ENCODE measurements around the gene RFFL. TPM values are rescaled to one million over a fixed set of nuclear protein-coding genes. Genes with fewer than 3 reads are reported as not detected.

RFFL gene
- total RNA-seq, 1 experiment from 2014 or later, result 30.3 TPM

- no peaks in the 10 kb centered on the region for H3K36me3 Mint-ChIP-seq
- DNase-seq (ENCODE audit: low spot score), result no peak
- H3K4me1 Mint-ChIP-seq, result peaks cover 27% of the 10 kb centered on the region
- H3K4me3 Mint-ChIP-seq, result no peak overlapping the region
- no peaks in the 10 kb centered on the region for H3K9me3 Mint-ChIP-seq
- H3K27ac Mint-ChIP-seq, result no peak overlapping the region; the same call in 1 of the 2 replicates
- ChIA-PET POLR2A (no interaction called here), CTCF (interaction anchor here (1.1 kb wide), 1 partner anchor 12 kb away, joined by 4 read pairs; no protein-coding TSS in a partner anchor)
- no peaks in the 10 kb centered on the region for H3K27me3 Mint-ChIP-seq (ENCODE audit: low read depth)
- no peak for ATAC-seq
- TF ChIP-seq, protein P1, sequence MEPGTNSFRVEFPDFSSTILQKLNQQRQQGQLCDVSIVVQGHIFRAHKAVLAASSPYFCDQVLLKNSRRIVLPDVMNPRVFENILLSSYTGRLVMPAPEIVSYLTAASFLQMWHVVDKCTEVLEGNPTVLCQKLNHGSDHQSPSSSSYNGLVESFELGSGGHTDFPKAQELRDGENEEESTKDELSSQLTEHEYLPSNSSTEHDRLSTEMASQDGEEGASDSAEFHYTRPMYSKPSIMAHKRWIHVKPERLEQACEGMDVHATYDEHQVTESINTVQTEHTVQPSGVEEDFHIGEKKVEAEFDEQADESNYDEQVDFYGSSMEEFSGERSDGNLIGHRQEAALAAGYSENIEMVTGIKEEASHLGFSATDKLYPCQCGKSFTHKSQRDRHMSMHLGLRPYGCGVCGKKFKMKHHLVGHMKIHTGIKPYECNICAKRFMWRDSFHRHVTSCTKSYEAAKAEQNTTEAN (CRISPR knock-in tag; IDR thresholded peaks at IDR 0.05), result no peak
- no peak for TF ChIP-seq SMAD3 (CRISPR knock-in tag; IDR thresholded peaks at IDR 0.05; ENCODE audit: borderline replicate concordance)
- no peak for TF ChIP-seq CBFB (CRISPR knock-in tag; IDR thresholded peaks at IDR 0.05; ENCODE audit: low read depth)
- TF ChIP-seq, protein P2, sequence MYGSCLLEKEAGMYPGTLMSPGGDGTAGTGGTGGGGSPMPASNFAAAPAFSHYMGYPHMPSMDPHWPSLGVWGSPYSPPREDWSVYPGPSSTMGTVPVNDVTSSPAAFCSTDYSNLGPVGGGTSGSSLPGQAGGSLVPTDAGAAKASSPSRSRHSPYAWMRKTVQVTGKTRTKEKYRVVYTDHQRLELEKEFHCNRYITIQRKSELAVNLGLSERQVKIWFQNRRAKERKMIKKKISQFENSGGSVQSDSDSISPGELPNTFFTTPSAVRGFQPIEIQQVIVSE (CRISPR knock-in tag; IDR thresholded peaks at IDR 0.05; ENCODE audit: borderline replicate concordance), result no peak
- no peak for TF ChIP-seq ATF1 (CRISPR knock-in tag; IDR thresholded peaks at IDR 0.05)
- TF ChIP-seq, protein P3, sequence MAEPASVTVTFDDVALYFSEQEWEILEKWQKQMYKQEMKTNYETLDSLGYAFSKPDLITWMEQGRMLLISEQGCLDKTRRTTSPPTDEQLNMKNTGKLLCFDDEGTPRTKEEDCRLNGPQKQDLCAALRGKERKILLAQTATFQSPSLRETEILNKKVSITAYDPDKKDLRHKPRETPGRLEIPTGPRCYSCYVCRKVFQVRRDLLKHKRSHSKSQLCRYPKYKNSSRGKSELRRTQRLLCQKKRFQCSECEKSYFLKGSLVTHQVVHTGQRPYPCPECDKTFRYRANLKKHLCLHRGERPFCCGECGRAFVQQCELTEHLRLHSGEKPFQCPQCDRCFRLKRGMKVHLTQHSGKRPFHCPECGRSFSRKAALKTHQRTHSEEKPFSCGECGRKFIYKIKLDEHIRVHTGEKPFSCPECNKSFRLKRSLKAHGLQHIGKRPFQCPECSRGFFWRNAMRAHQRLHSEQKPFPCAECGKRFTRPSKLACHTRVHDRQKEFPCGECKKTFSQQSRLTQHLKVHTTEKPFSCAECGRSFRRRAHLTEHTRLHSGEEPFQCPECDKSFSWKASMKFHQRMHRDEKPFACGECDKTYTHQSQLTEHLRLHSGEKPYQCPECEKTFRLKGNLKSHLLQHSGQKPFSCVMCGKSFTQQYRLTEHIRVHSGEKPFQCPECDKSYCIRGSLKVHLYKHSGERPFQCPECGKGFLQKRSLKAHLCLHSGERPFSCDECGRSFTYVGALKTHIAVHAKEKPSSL (CRISPR knock-in tag; conservative IDR thresholded peaks at IDR 0.05), result no peak
- TF ChIP-seq SMAD4 (CRISPR knock-in tag; IDR thresholded peaks at IDR 0.05), result no peak
- TF ChIP-seq NFATC4 (CRISPR knock-in tag; IDR thresholded peaks at IDR 0.05), result no peak
- no peak for TF ChIP-seq NR3C1 (CRISPR knock-in tag; conservative IDR thresholded peaks at IDR 0.05; ENCODE audit: low read depth)
Observed at GRCh38 chr17:35069311-35069710, 5.8 kb upstream of the RFFL start.

DNA sequence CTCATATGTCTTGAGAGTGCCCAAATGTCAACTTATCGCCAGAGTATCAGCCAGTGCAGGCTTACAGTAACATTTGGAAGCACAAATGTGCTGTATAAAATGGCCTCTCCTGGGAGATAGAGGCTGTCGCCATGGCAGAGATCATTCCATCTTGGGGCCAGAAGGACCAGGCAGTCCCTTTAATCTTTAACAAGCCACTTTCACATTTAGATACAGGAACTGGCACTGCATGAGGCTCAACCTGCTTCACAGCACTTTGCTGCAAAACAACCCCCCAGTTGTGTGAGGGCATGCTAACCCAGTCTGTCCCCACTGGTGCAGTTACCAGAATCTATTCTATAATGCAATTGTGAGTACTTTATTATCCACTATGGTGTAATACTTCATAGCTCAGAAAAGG lies 4.7 kb upstream of the RFFL start:
- ATAC-seq (no peak), DNase-seq (ENCODE audit: low spot score) (no peak)
- no peak for TF ChIP-seq RORB (CRISPR knock-in tag; IDR thresholded peaks at IDR 0.05)
- no peak for TF ChIP-seq ATF1 (CRISPR knock-in tag; IDR thresholded peaks at IDR 0.05)
- TF ChIP-seq, protein P3 (CRISPR knock-in tag; conservative IDR thresholded peaks at IDR 0.05), result no peak
- no peak for TF ChIP-seq CBFB (CRISPR knock-in tag; IDR thresholded peaks at IDR 0.05; ENCODE audit: low read depth)
- H3K36me3 Mint-ChIP-seq, result no peaks in the 10 kb centered on the region
- no peak overlapping the region for H3K27ac Mint-ChIP-seq
- H3K4me1 Mint-ChIP-seq, result peaks cover 37% of the 10 kb centered on the region
- no peaks in the 10 kb centered on the region for H3K9me3 Mint-ChIP-seq
- ChIA-PET CTCF (no interaction called here), POLR2A (no interaction called here)
- H3K4me3 Mint-ChIP-seq, result no peak overlapping the region
- no peaks in the 10 kb centered on the region for H3K27me3 Mint-ChIP-seq (ENCODE audit: low read depth)

- Mint-ChIP-seq H3K9me3 (no peaks in the 10 kb centered on the region), H3K36me3 (no peaks in the 10 kb centered on the region), H3K27ac (no peak overlapping the region), H3K4me3 (no peak overlapping the region), H3K4me1 (peaks cover 45% of the 10 kb centered on the region), H3K27me3 (ENCODE audit: low read depth) (no peaks in the 10 kb centered on the region)
- POLR2A ChIA-PET, result interaction anchor here (0.7 kb wide), 1 partner anchor 512 kb away, joined by 4 read pairs; no protein-coding TSS in a partner anchor
- ATAC-seq (no peak), DNase-seq (ENCODE audit: low spot score) (no peak)
- CTCF ChIA-PET, result no interaction called here
- no peak for TF ChIP-seq E2F4 (CRISPR knock-in tag; IDR thresholded peaks at IDR 0.05; ENCODE audit: borderline replicate concordance, low read depth)
- TF ChIP-seq AFF4 (CRISPR knock-in tag; IDR thresholded peaks at IDR 0.05; ENCODE audit: borderline replicate concordance), result no peak
- no peak for TF ChIP-seq E2F1 (CRISPR knock-in tag; IDR thresholded peaks at IDR 0.05)
- no peak for TF ChIP-seq FOXK1 (CRISPR knock-in tag; IDR thresholded peaks at IDR 0.05)
- no peak for TF ChIP-seq HMGA2 (CRISPR knock-in tag; IDR thresholded peaks at IDR 0.05)
- TF ChIP-seq IRF1 (CRISPR knock-in tag; IDR thresholded peaks at IDR 0.05), result no peak
- TF ChIP-seq MXD4 (CRISPR knock-in tag; IDR thresholded peaks at IDR 0.05; ENCODE audit: borderline replicate concordance), result no peak
- TF ChIP-seq NFYB (CRISPR knock-in tag; conservative IDR thresholded peaks at IDR 0.05; ENCODE audit: low read depth), result no peak
Observed at GRCh38 chr17:35065880-35066279, 2.4 kb upstream of the RFFL start.

Data from WTC11 (cell line).